Activated T-cell treated with anti-CD3 and anti-CD28 coated beads for 4 hours (primary cell): ENCODE data around the gene C17orf67.
"Not testable (repeated sequence)": the region's sequence is repeated elsewhere in the genome, so short reads cannot be mapped to it uniquely, and the experiment has no call there.

Experiments
- DNase-seq: peaks from one replicate; pipeline ENCODE4 v3.0.0-alpha.2; 2020

C17orf67 gene

GRCh38 chr17:56770427-56770826 is 63.3 kb downstream of the C17orf67 start:
- DNase-seq = no peak

- no peak for DNase-seq
Measured at GRCh38 chr17:56765449-56765848, 68.3 kb downstream of the C17orf67 start.

GRCh38 chr17:56762988-56763387 is 70.7 kb downstream of the C17orf67 start:
- no peak for DNase-seq

- DNase-seq = no peak
Measured at GRCh38 chr17:56762144-56762543, 71.6 kb downstream of the C17orf67 start.

GRCh38 chr17:56761387-56761786 is 72.3 kb downstream of the C17orf67 start:
- no peak for DNase-seq

- DNase-seq = not testable (repeated sequence)
Measured at GRCh38 chr17:56757611-56758010, 76.1 kb downstream of the C17orf67 start.

- no peak for DNase-seq
Measured at GRCh38 chr17:56756536-56756935, 77.2 kb downstream of the C17orf67 start.

- no peak for DNase-seq
Measured at GRCh38 chr17:56755310-56755709, 78.4 kb downstream of the C17orf67 start.

- DNase-seq = no peak
Measured at GRCh38 chr17:56754523-56755208, 79.1 kb downstream of the C17orf67 start.

GRCh38 chr17:56752263-56752836 is 81.4 kb downstream of the C17orf67 start:
- DNase-seq = no peak

GRCh38 chr17:56751145-56751738 is 82.5 kb downstream of the C17orf67 start:
- DNase-seq = no peak

GRCh38 chr17:56744721-56745120 is 89.0 kb downstream of the C17orf67 start:
- no peak for DNase-seq

GRCh38 chr17:56742601-56743000 is 91.1 kb downstream of the C17orf67 start:
- no peak for DNase-seq
